Measurements from ENCODE around the gene MRPL28. TPM values are rescaled to one million over a fixed set of nuclear protein-coding genes. Genes with fewer than 3 reads are reported as not detected.

The MRPL28 gene
- total and polyA plus RNA-seq, 4 donors: 31.9 to 98.9 (median 77.2) TPM

DNA sequence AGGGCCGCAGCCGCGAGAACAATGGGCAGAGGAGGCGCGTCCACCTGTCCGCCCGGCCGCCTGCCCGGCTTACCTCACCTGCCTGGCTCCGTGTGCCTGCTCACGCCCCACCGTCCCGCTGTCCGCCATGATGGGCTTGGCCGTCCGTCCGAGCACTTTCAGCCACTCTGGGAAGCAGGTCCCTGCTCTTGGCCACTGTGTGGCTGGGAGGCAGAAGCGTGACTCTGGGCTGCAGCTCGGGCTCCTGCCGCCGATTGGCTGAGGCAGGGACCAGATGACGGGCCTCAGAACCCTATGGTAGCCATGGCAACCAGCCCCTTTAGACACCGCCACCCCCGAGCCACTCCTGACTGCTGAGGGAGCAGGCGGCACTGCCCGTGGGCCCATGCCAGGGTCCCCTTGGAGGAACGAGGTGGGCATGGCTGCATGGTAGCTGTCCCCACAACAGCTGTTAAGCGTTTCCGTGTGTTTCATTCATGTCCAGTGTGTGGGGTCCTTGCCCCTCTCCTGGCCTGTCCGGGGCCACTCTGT is 8.9 kb downstream of the MRPL28 start:
- no peak for DNase-seq
- no peaks in the 10 kb centered on the region for H3K27me3 ChIP-seq (ENCODE audit: control insufficient read depth in 3 of 3, insufficient read depth in 3 of 3, low read length in 2 of 3)
- TF ChIP-seq, protein P1, sequence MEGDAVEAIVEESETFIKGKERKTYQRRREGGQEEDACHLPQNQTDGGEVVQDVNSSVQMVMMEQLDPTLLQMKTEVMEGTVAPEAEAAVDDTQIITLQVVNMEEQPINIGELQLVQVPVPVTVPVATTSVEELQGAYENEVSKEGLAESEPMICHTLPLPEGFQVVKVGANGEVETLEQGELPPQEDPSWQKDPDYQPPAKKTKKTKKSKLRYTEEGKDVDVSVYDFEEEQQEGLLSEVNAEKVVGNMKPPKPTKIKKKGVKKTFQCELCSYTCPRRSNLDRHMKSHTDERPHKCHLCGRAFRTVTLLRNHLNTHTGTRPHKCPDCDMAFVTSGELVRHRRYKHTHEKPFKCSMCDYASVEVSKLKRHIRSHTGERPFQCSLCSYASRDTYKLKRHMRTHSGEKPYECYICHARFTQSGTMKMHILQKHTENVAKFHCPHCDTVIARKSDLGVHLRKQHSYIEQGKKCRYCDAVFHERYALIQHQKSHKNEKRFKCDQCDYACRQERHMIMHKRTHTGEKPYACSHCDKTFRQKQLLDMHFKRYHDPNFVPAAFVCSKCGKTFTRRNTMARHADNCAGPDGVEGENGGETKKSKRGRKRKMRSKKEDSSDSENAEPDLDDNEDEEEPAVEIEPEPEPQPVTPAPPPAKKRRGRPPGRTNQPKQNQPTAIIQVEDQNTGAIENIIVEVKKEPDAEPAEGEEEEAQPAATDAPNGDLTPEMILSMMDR (IDR thresholded peaks at IDR 0.05; ENCODE audit: control extremely low read depth, extremely low read depth): no peak
- 87 to 92% methylated on average over 30 of the region's 30 CpGs for WGBS, 2 donors
- H3K4me1 ChIP-seq (ENCODE audit: control insufficient read depth in 5 of 5, insufficient read depth in 5 of 5, low read length in 5 of 5): no peaks in the 10 kb centered on the region
- H3K27ac ChIP-seq (ENCODE audit: low read depth in 1 of 2, low read length in 1 of 2): no peak overlapping the region
- H3K36me3 ChIP-seq (ENCODE audit: control insufficient read depth in 4 of 4, insufficient read depth in 4 of 4, low read length in 4 of 4): peaks cover 0 to under 1% (median 0%) of the 10 kb centered on the region in 4 donors
- no peaks in the 10 kb centered on the region for H3K9me3 ChIP-seq (ENCODE audit: control insufficient read depth in 4 of 4, insufficient read depth in 3 of 4, low read length in 3 of 4)
- ATAC-seq (ENCODE audit: insufficient read depth, low FRiP score): no peak
- no peak overlapping the region for H3K4me3 ChIP-seq
- no peak overlapping the region for H3K9ac ChIP-seq (ENCODE audit: insufficient read depth in 1 of 2, low read length in 2 of 2)

DNA sequence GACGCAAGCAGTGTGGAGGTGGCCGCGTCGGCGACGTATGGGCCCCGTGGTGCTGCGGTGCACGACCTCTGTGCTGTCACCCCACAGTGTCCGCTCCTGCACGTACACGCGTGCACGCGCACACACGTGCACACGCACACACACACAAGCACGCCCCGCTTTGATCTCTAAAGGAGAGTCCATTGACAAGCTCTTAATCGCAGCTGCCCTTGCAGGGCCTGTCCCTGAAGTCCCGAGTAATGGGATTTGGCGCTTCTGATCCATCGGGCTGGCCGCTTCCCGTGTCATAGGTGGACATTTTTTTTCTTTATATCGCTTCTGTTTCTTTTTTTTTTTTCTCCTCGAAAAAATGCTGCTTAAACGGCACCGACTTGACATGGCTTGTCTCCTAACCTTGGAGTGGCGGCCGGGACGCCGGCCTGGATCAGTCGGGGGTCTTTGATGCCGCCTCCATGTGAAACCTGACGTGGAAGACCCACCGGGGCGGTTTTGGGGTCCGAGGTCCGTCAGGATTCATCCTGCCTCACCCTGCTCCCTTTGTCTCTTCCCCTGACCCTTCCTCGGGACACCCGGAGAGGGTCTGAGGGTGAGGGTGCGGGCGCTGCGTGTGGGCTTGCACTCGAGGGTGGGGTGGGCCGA is 9.5 kb downstream of the MRPL28 start:
- H3K36me3 ChIP-seq (ENCODE audit: control insufficient read depth in 4 of 4, insufficient read depth in 4 of 4, low read length in 4 of 4): no peaks in the 10 kb centered on the region
- H3K4me1 ChIP-seq (ENCODE audit: control insufficient read depth in 5 of 5, insufficient read depth in 5 of 5, low read length in 5 of 5): no peaks in the 10 kb centered on the region
- H3K27me3 ChIP-seq (ENCODE audit: control insufficient read depth in 3 of 3, insufficient read depth in 3 of 3, low read length in 2 of 3): no peaks in the 10 kb centered on the region
- H3K9ac ChIP-seq (ENCODE audit: insufficient read depth in 1 of 2, low read length in 2 of 2): no peak overlapping the region
- DNase-seq (no peak), ATAC-seq (ENCODE audit: insufficient read depth, low FRiP score) (no peak)
- no peaks in the 10 kb centered on the region for H3K9me3 ChIP-seq (ENCODE audit: control insufficient read depth in 4 of 4, insufficient read depth in 3 of 4, low read length in 3 of 4)
- H3K4me3 ChIP-seq: no peak overlapping the region
- WGBS, 2 donors: 92 to 93% methylated on average over 47 of the region's 47 CpGs
- TF ChIP-seq, protein P1 (IDR thresholded peaks at IDR 0.05; ENCODE audit: control extremely low read depth, extremely low read depth): no peak
- no peak overlapping the region for H3K27ac ChIP-seq (ENCODE audit: low read depth in 1 of 2, low read length in 1 of 2)

DNA sequence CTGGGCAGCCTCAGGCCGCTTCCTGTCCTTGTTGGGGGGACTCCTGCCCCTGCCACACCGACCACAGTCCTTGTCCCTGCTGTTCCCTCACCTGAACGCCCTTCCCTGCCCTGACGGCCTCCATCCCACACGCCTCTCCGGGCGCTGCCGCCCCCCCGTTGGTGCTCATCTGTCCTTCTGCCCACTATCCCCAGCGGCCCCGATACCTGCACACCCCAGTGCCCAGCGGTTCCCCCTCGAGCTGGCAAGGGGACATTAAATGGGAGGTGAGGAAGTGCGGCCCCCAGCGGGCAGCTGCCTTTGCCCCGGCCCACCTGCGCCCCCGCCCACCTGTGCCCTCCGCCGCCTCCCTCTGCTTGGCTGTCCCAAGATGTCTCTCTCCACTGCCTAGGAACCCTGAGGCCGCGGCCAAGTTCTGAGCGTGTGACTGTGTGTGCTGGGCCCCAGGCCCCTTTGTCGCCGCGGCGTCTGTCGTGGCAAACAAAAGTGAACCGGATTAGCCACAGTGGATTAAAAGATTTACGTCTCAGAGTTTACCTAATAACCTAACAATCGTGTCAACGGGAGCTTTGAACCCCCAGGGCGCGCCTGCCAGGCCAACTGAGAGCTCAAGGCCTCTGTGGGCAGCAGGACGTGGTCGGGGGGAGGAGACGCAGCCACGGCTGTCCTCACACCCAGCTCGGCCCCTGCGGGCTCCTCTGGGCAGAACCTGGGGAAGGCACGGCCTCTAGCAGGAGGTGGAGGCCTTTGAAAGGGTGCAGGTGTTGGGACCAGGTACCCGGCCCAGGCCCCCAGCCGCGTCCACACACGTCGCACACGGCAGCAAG is 10.3 kb downstream of the MRPL28 start:
- WGBS, 2 donors: 92 to 93% methylated on average over 46 to 47 of the region's 47 CpGs
- Histone ChIP-seq H3K4me1 (ENCODE audit: control insufficient read depth in 5 of 5, insufficient read depth in 5 of 5, low read length in 5 of 5) (no peaks in the 10 kb centered on the region), H3K27me3 (ENCODE audit: control insufficient read depth in 3 of 3, insufficient read depth in 3 of 3, low read length in 2 of 3) (no peaks in the 10 kb centered on the region), H3K9me3 (ENCODE audit: control insufficient read depth in 4 of 4, insufficient read depth in 3 of 4, low read length in 3 of 4) (no peaks in the 10 kb centered on the region), H3K27ac (ENCODE audit: low read depth in 1 of 2, low read length in 1 of 2) (no peak overlapping the region), H3K4me3 (no peak overlapping the region), H3K36me3 (ENCODE audit: control insufficient read depth in 4 of 4, insufficient read depth in 4 of 4, low read length in 4 of 4) (no peaks in the 10 kb centered on the region), H3K9ac (ENCODE audit: insufficient read depth in 1 of 2, low read length in 2 of 2) (no peak overlapping the region)
- TF ChIP-seq, protein P1 (IDR thresholded peaks at IDR 0.05; ENCODE audit: control extremely low read depth, extremely low read depth): no peak
- ATAC-seq (ENCODE audit: insufficient read depth, low FRiP score): no peak
- no peak for DNase-seq
